OCI-LY1 (cell line): ENCODE results near the gene MSMO1.

Experiments used
- H2AFZ ChIP-seq: fragments of 200-600 bp; sonication (generic), shearing (Covaris generic); 2 replicates; pipeline ENCODE4 v1.6.0; 2014; ENCODE audit warnings: antibody characterized with exemption, mild to moderate bottlenecking, low read length
- H3F3A ChIP-seq: fragments of 200-600 bp; sonication (generic), shearing (Covaris generic); 2 replicates; pipeline ENCODE4 v1.6.0; 2014; ENCODE audit warnings: mild to moderate bottlenecking, antibody characterized with exemption, low read length, moderate library complexity; ENCODE audit not compliant: insufficient read depth
- H3K27ac ChIP-seq: fragments of 200-600 bp; sonication (generic); 2 replicates; pipeline ENCODE4 v1.5.1; 2014; ENCODE audit warnings: low read length, mixed run types, mild to moderate bottlenecking, low read depth; ENCODE audit not compliant: poor library complexity, severe bottlenecking
- H3K27me3 ChIP-seq: fragments of 200-600 bp; sonication (generic); 2 replicates; pipeline ENCODE4 v1.6.0; 2014; ENCODE audit warnings: antibody characterized with exemption, mild to moderate bottlenecking, low read length, moderate library complexity; ENCODE audit not compliant: insufficient read depth
- H3K36me3 ChIP-seq: fragments of 200-600 bp; sonication (generic); 2 replicates; pipeline ENCODE4 v1.6.1; 2014; ENCODE audit warnings: mild to moderate bottlenecking, antibody characterized with exemption, low read length, moderate library complexity, mixed read lengths; ENCODE audit not compliant: insufficient read depth
- H3K4me1 ChIP-seq: fragments of 200-600 bp; sonication (generic); 2 replicates; pipeline ENCODE4 v1.5.1; 2014; ENCODE audit warnings: mild to moderate bottlenecking, low read length, moderate library complexity; ENCODE audit not compliant: insufficient read depth, severe bottlenecking
- H3K4me2 ChIP-seq: fragments of 200-600 bp; sonication (generic), shearing (Covaris generic); 2 replicates; pipeline ENCODE4 v1.6.1; 2014; ENCODE audit warnings: low read length
- H3K4me3 ChIP-seq: fragments of 200-600 bp; sonication (generic); 2 replicates; pipeline ENCODE4 v1.5.1; 2014; ENCODE audit warnings: low read length, low read depth, mild to moderate bottlenecking, mixed read lengths; ENCODE audit not compliant: poor library complexity, severe bottlenecking
- H3K79me2 ChIP-seq: fragments of 200-600 bp; shearing (Covaris generic); 2 replicates; pipeline ENCODE4 v1.6.1; 2016; ENCODE audit warnings: mixed run types, low read length, mixed read lengths; ENCODE audit not compliant: insufficient read depth
- H3K9ac ChIP-seq: fragments of 200-600 bp; sonication (generic), shearing (Covaris generic); 2 replicates; pipeline ENCODE4 v1.6.1; 2014; ENCODE audit warnings: mild to moderate bottlenecking, low read length, mixed read lengths
- H3K9me2 ChIP-seq: fragments of 200-600 bp; sonication (generic), shearing (Covaris generic); 2 replicates; pipeline ENCODE4 v1.6.1; 2014; ENCODE audit warnings: low read depth, mild to moderate bottlenecking, low read length, mixed read lengths
- H3K9me3 ChIP-seq: fragments of 200-600 bp; shearing (Covaris generic); 2 replicates; pipeline ENCODE4 v1.6.1; 2014; ENCODE audit warnings: low read length, mixed read lengths
- H4K20me1 ChIP-seq: fragments of 200-600 bp; sonication (generic), shearing (Covaris generic); 2 replicates; pipeline ENCODE4 v1.6.0; 2016; ENCODE audit warnings: mild to moderate bottlenecking, low read length; ENCODE audit not compliant: insufficient read depth
- CTCF ChIP-seq: fragments of 200-600 bp; sonication (generic), shearing (Covaris generic); IDR thresholded peaks from 2 replicates; pipeline ENCODE4 v1.5.1; 2017; ENCODE audit warnings: mild to moderate bottlenecking, antibody characterized with exemption, low read length, moderate library complexity, mixed read lengths
- EZH2 ChIP-seq: fragments of 200-600 bp; sonication (generic), shearing (Covaris generic); IDR thresholded peaks from 2 replicates; pipeline ENCODE4 v1.8.0; 2017; ENCODE audit warnings: borderline replicate concordance, mixed run types, mild to moderate bottlenecking, antibody characterized with exemption, low read length, moderate library complexity, mixed read lengths

Gene MSMO1

GRCh38 chr4:165378398-165378744 is 50.9 kb downstream of the MSMO1 start:
- Histone ChIP-seq H3K79me2 (no peaks in the 10 kb centered on the region), H3K9me2 (no peaks in the 10 kb centered on the region), H3K4me2 (no peak overlapping the region), H3K4me1 (no peaks in the 10 kb centered on the region), H4K20me1 (no peaks in the 10 kb centered on the region), H3K9me3 (no peaks in the 10 kb centered on the region), H3K27ac (no peak overlapping the region), H3F3A (no peaks in the 10 kb centered on the region), H2AFZ (no peak overlapping the region), H3K36me3 (no peaks in the 10 kb centered on the region), H3K4me3 (no peak overlapping the region), H3K9ac (no peak overlapping the region), H3K27me3 (no peaks in the 10 kb centered on the region)
- TF ChIP-seq CTCF = no peak
- no peak for TF ChIP-seq EZH2

GRCh38 chr4:165378745-165379677 is 51.5 kb downstream of the MSMO1 start, which contains the start of gene CPE:
CPE (plus strand) TSS chr4:165379008; CDS start chr4:165379222, 214 bp downstream.
- no peak for TF ChIP-seq CTCF
- no peak for TF ChIP-seq EZH2
- no peak within 1 kb of the TSS for H2AFZ ChIP-seq
- no peaks in the 10 kb centered on the region for H3K4me1 ChIP-seq
- H3K79me2 ChIP-seq = no peaks in the 10 kb centered on the region
- H3K36me3 ChIP-seq = no peaks in the 10 kb centered on the region
- no peak within 1 kb of the TSS for H3K4me3 ChIP-seq
- H3K9me2 ChIP-seq = no peaks in the 10 kb centered on the region
- no peaks in the 10 kb centered on the region for H3K27me3 ChIP-seq
- H3K9ac ChIP-seq = no peak within 1 kb of the TSS
- H3F3A ChIP-seq = no peaks in the 10 kb centered on the region
- H3K4me2 ChIP-seq = no peak within 1 kb of the TSS
- no peaks in the 10 kb centered on the region for H3K9me3 ChIP-seq
- no peak within 1 kb of the TSS for H3K27ac ChIP-seq
- no peaks in the 10 kb centered on the region for H4K20me1 ChIP-seq

- H3K27ac ChIP-seq = no peak overlapping the region
- H4K20me1 ChIP-seq = no peaks in the 10 kb centered on the region
- H3F3A ChIP-seq = no peaks in the 10 kb centered on the region
- TF ChIP-seq EZH2 = no peak
- TF ChIP-seq CTCF = no peak
- no peak overlapping the region for H3K4me2 ChIP-seq
- no peaks in the 10 kb centered on the region for H3K9me3 ChIP-seq
- no peaks in the 10 kb centered on the region for H3K4me1 ChIP-seq
- H3K9me2 ChIP-seq = no peaks in the 10 kb centered on the region
- H3K36me3 ChIP-seq = no peaks in the 10 kb centered on the region
- no peak overlapping the region for H2AFZ ChIP-seq
- H3K9ac ChIP-seq = no peak overlapping the region
- no peak overlapping the region for H3K4me3 ChIP-seq
- H3K79me2 ChIP-seq = no peaks in the 10 kb centered on the region
- no peaks in the 10 kb centered on the region for H3K27me3 ChIP-seq
These were observed 52.2 kb downstream of the MSMO1 start for GRCh38 chr4:165379678-165380064.
